Body of pancreas (tissue), 4 donors: Measurements from ENCODE around the gene STK25.

Experiments used
- CTCF ChIP-seq, 7 experiments: fragments of 450-650 bp in 4 of 7; fragments of 200-600 bp in 3 of 7; sonication (generic) in 3 of 7; IDR thresholded peaks; one replicate each; pipeline ENCODE4 v1.5.1; 2016 to 2019; ENCODE audit warnings: antibody characterized with exemption in 7 of 7
- POLR2A ChIP-seq, 3 donors: fragments of 450-650 bp; IDR thresholded peaks; one replicate each; pipeline ENCODE4 v1.6.1; 2016; ENCODE audit warnings: antibody characterized with exemption in 3 of 3, mild to moderate bottlenecking in 2 of 3

- TF ChIP-seq CTCF (IDR thresholded peaks at IDR 0.05) (no peak), POLR2A (IDR thresholded peaks at IDR 0.05) (no peak)
These were observed 2.6 kb downstream of the STK25 start for GRCh38 chr2:241505781-241506201.
